Left colon (tissue), 2 donors: Measurements from ENCODE around the gene CCDC171. TPM values are rescaled to one million over a fixed set of nuclear protein-coding genes. Genes with fewer than 3 reads are reported as not detected.
"Not testable (repeated sequence)": the region's sequence is repeated elsewhere in the genome, so short reads cannot be mapped to it uniquely, and the experiment has no call there.

Experiments used
- ATAC-seq: fragments of 200-7000 bp; cut with Tn5 transposase; one replicate; pipeline ENCODE4 v1.9.1; 2020; ENCODE audit warnings: mild to moderate bottlenecking, moderate library complexity
- DNase-seq, 2 donors: peaks; one replicate each; pipeline ENCODE4 v3.0.0-alpha.2; 2020
- intact Hi-C, 2 donors: fragments of 100-400 bp; cut with DNase I in 1 of 2; cut with micrococcal nuclease in 1 of 2; formaldehyde crosslinking; loops; one replicate each; pipeline versions ENCODE4 v1.11.2 to v1.14.0; 2022; cut with DNase I, micrococcal nuclease
- total RNA-seq, 2 donors: library from RNA; stranded (reverse); fragmentation: NEBNext Ultra II Directional; extraction: Animal tissue kit (Norgen Biotek cat#: 25700); gene quantifications; one replicate each; pipeline ENCODE4 v1.2.1, GENCODE V29; 2021
- donor health status: DM: no; HTN: no; CAD: no.
- donor health status: DM: yes; HTN: yes; CAD: no.

Gene CCDC171
- total RNA-seq, 2 donors from 2014 or later, result 3.2 to 3.5 TPM

GRCh38 chr9:15543047-15543813 lies 9.6 kb upstream of the CCDC171 start:
- ATAC-seq (no peak), DNase-seq (no peak)
- intact Hi-C loops, result no loop called here

- intact Hi-C loops, result loop anchor here in 1 of 2 donors (10.0 kb wide), 1 partner anchor 45 kb away; no protein-coding TSS in a partner anchor
- ATAC-seq, result no peak
- no peak for DNase-seq
These were observed 3.2 kb upstream of the CCDC171 start for GRCh38 chr9:15549611-15550010.

- ATAC-seq (no peak), DNase-seq (no peak)
- intact Hi-C loops, result loop anchor here in 1 of 2 donors (10.0 kb wide), 1 partner anchor 49 kb away; no protein-coding TSS in a partner anchor
These were observed 670 bp downstream of the CCDC171 start for GRCh38 chr9:15553528-15553898.

- intact Hi-C loops, result no loop called here
- DNase-seq (no peak), ATAC-seq (no peak)
These were observed 17.9 kb downstream of the CCDC171 start for GRCh38 chr9:15570769-15571168.

DNA sequence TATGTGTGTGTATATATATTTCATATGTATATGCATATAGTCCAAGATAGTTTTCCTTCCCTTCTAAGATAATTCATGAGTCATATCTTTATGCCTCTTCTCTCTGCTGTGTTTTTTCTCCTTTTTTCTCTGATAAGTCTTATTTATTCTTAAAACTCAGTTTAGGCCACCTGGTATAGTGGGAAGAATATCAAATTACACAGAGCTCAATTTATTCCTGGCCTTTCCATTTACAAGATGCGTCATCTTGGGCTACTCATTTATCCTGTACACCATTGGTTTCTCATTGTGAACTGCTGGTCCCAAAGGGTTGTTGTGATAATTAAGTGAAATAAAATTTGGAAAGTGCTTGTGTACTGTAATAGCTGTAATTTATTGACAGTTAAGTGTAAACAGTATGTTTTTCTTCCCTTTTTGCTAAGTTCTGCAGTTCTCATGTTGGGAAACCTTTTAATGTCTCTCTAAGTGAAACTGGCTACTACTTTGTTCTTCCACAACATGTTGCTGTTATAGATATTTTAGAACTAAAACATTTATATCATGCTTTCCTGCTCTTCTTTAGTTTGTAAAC lies 19.4 kb downstream of the CCDC171 start:
- ATAC-seq (no peak), DNase-seq (no peak)
- intact Hi-C loops, result no loop called here

GRCh38 chr9:15576350-15577050 lies 23.7 kb downstream of the CCDC171 start:
- DNase-seq (no peak), ATAC-seq (no peak)
- intact Hi-C loops, result no loop called here

GRCh38 chr9:15578714-15579113 lies 25.9 kb downstream of the CCDC171 start:
- intact Hi-C loops, result no loop called here
- DNase-seq (no peak), ATAC-seq (no peak)

- no peak for ATAC-seq
- intact Hi-C loops, result no loop called here
- no peak for DNase-seq
These were observed 31.5 kb downstream of the CCDC171 start for GRCh38 chr9:15584379-15584778.

- DNase-seq (no peak), ATAC-seq (no peak)
- intact Hi-C loops, result no loop called here
These were observed 39.5 kb downstream of the CCDC171 start for GRCh38 chr9:15592317-15592716.

DNA sequence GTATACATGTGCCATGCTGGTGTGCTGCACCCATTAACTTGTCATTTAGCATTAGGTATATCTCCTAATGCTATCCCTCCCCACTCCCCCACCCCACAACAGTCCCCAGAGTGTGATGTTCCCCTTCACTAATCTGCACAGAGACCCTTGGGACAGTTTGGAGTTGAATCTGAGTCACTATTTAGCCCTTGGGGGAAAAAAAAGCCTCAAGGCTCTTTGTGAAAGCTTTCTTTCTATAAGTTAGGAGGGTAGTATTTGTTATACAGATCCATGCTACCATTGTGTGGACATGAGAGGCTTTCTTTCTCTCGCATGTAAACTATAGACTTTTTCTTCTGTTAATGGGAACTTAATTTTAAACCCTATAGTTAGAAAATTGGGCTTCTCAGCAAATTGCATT lies 40.1 kb downstream of the CCDC171 start:
- ATAC-seq, intact Hi-C loops, DNase-seq: not testable (repeated sequence)

- DNase-seq, result not testable (repeated sequence)
These were observed 48.0 kb downstream of the CCDC171 start for GRCh38 chr9:15600666-15601330.

GRCh38 chr9:15606643-15607472 lies 54.0 kb downstream of the CCDC171 start:
- intact Hi-C loops, result loop anchor here in 1 of 2 donors (5.0 kb wide), 2 partner anchors 330 to 395 kb away; no protein-coding TSS in a partner anchor
- ATAC-seq, result peak; percentile 34
- DNase-seq, result no peak

More at GRCh38 chr9:15600666-15601330, 48.0 kb downstream of the CCDC171 start:
- ATAC-seq, intact Hi-C loops: not testable (repeated sequence)

- DNase-seq (no peak), ATAC-seq (no peak)
- intact Hi-C loops, result no loop called here
These were observed 60.1 kb downstream of the CCDC171 start for GRCh38 chr9:15612962-15613361.

DNA sequence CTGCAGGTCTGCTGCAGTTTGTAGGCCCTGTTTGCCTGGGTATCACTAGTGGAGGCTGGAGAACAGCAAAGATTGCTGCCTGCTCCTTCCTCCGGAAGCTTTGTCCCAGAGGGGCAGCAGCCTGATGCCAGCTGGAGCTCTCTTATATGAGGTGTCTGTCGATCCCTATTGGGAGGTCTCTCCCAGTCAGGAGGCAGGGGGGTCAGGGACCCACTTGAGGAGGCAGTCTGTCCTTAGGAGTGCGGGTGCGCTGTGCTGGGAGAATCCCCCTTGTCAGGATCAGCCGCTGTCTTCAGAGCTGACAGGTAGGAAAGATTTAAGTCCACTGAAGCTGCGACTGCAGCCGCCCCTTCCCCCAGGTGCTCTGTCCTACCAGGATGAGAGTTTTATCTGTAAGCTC lies 64.9 kb downstream of the CCDC171 start:
- intact Hi-C loops, result no loop called here
- ATAC-seq, result no peak
- no peak for DNase-seq

DNA sequence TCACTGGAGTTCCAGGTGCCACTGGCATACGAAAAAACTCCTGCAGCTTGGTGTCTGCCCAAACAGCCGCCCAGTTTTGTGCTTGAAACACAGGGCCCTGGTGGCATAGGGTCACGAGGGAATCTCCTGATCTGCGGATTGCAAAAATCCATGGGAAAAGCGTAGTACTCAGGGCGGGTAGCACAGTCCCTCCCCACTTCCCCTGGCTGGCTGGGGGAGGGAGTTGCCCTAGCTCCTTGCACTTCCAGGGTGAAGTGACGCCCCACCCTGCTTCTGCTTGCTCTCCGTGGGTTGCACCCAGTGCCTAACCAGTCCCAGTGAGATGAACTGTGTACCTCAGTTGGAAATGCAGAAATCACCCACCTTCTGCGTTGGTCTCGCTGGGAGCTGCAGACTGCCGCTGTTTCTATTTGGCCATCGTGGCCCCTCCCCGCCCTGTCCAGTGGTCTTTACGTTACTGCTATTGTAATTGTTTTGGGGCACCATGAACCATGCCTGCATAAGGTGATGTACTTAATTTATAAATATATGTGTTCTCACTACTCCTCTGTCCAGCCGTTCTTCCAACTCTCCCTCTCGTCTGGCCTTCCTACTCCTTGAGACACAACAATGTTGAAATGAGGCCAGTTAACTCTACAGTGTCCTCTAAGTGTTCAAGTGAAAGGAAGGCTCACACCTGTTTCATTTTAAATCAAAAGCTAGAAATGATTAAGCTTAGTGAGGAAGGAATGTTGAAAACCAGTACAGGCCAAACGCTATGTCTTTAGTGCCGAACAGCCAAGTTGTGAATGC lies 65.9 kb downstream of the CCDC171 start:
- DNase-seq, result no peak
- intact Hi-C loops, result no loop called here
- ATAC-seq, result no peak

GRCh38 chr9:15622318-15622971 lies 69.6 kb downstream of the CCDC171 start:
- DNase-seq (no peak), ATAC-seq (no peak)
- intact Hi-C loops, result no loop called here

- no peak for ATAC-seq
These were observed 82.9 kb downstream of the CCDC171 start for GRCh38 chr9:15635752-15636151.

More at GRCh38 chr9:15635752-15636151, 82.9 kb downstream of the CCDC171 start:
- no peak for DNase-seq
- intact Hi-C loops, result no loop called here
